ENCODE data around the gene RNASEH1. TPM values are rescaled to one million over a fixed set of nuclear protein-coding genes. Genes with fewer than 3 reads are reported as not detected.

Gene RNASEH1
- total and polyA plus RNA-seq, 2 of the 13 experiments (the other 11 are each of a cell fraction or from before 2014, with no cell fraction given), result 14.5 to 57.4 TPM

GRCh38 chr2:3518496-3519254 is 39.5 kb downstream of the RNASEH1 start (continued):
- TF ChIP-seq ZBED4 (CRISPR knock-in tag; IDR thresholded peaks at IDR 0.05; ENCODE audit: borderline replicate concordance) (no peak; the same call in 1 of the 2 replicates), WIZ (CRISPR knock-in tag; IDR thresholded peaks at IDR 0.05) (no peak), SIX4 (CRISPR knock-in tag; IDR thresholded peaks at IDR 0.05) (no peak), FOXM1 (CRISPR knock-in tag; IDR thresholded peaks at IDR 0.05) (no peak), NONO (IDR thresholded peaks at IDR 0.05) (no peak), NONO (CRISPR knock-in tag; conservative IDR thresholded peaks at IDR 0.05) (peak; percentile 72), ZBTB2 (CRISPR knock-in tag; IDR thresholded peaks at IDR 0.05; ENCODE audit: low read depth) (peak; percentile 61; the same call in 1 of the 2 replicates), GTF3A (CRISPR knock-in tag; conservative IDR thresholded peaks at IDR 0.05) (0 out of 2 replicates have a peak, but pooled peaks have one; percentile 35), ZNF879 (CRISPR knock-in tag; IDR thresholded peaks at IDR 0.05) (peak; percentile 85), ELF4 (CRISPR knock-in tag; IDR thresholded peaks at IDR 0.05; ENCODE audit: borderline replicate concordance) (no peak), ZNF30 (CRISPR knock-in tag; IDR thresholded peaks at IDR 0.05) (no peak), ZNF543 (CRISPR knock-in tag; IDR thresholded peaks at IDR 0.05) (no peak; the same call in 1 of the 2 replicates), ZBTB42 (CRISPR knock-in tag; IDR thresholded peaks at IDR 0.05) (no peak; the same call in 1 of the 2 replicates), JUND (CRISPR knock-in tag; IDR thresholded peaks at IDR 0.05) (no peak), ARID5B (CRISPR knock-in tag; IDR thresholded peaks at IDR 0.05) (peak; percentile 43; the same call in 1 of the 2 replicates), GABPB1 (CRISPR knock-in tag; IDR thresholded peaks at IDR 0.05) (peak; percentile 90), ZFP37 (CRISPR knock-in tag; IDR thresholded peaks at IDR 0.05; ENCODE audit: borderline replicate concordance) (peak; percentile 85; the same call in 1 of the 2 replicates), ZNF766 (CRISPR knock-in tag; IDR thresholded peaks at IDR 0.05; ENCODE audit: borderline replicate concordance) (no peak), SKI (IDR thresholded peaks at IDR 0.05; ENCODE audit: partially characterized antibody) (no peak), TCF12 (IDR thresholded peaks at IDR 0.05) (no peak), TCF12 (CRISPR knock-in tag; IDR thresholded peaks at IDR 0.05) (no peak), MYC (CRISPR knock-in tag; IDR thresholded peaks at IDR 0.05; ENCODE audit: borderline replicate concordance) (no peak; the same call in 1 of the 2 replicates)

Measured in HepG2 (cell line).